RWPE2 (cell line): Measurements from ENCODE around the gene RERE.

ENCODE experiments used
- ATAC-seq: fragments of 200-7000 bp; cut with Tn5 transposase; 3 replicates; pipeline ENCODE4 v1.9.1; 2021; ENCODE audit warnings: low read depth
- DNase-seq: peaks from one replicate; pipeline ENCODE4 v3.0.0-alpha.2; 2020; ENCODE audit warnings: low spot score
- H3K27ac ChIP-seq: fragments of 450-650 bp; 2 replicates; pipeline ENCODE4 v1.5.1; 2017; ENCODE audit warnings: mild to moderate bottlenecking; ENCODE audit not compliant: poor library complexity, severe bottlenecking
- H3K27me3 ChIP-seq: fragments of 250-450 bp; sonication (Bioruptor Pico); 2 replicates; pipeline ENCODE4 v1.5.1; 2021; ENCODE audit warnings: mild to moderate bottlenecking, moderate library complexity; ENCODE audit not compliant: insufficient read depth, poor library complexity, severe bottlenecking
- H3K36me3 ChIP-seq: fragments of 250-450 bp; sonication (Bioruptor Pico); 2 replicates; pipeline ENCODE4 v1.5.1; 2020; ENCODE audit warnings: low read depth, mild to moderate bottlenecking, moderate library complexity
- H3K4me1 ChIP-seq: fragments of 250-450 bp; sonication (Bioruptor Pico); 2 replicates; pipeline ENCODE4 v1.5.1; 2021; ENCODE audit warnings: mild to moderate bottlenecking, moderate library complexity; ENCODE audit not compliant: insufficient read depth, poor library complexity, severe bottlenecking
- H3K4me3 ChIP-seq: fragments of 250-450 bp; sonication (Bioruptor Pico); 2 replicates; pipeline ENCODE4 v1.5.1; 2021; ENCODE audit warnings: mild to moderate bottlenecking, moderate library complexity; ENCODE audit not compliant: severe bottlenecking
- H3K9me3 ChIP-seq: fragments of 250-450 bp; sonication (Bioruptor Pico); 2 replicates; pipeline ENCODE4 v1.5.1; 2021; ENCODE audit warnings: mild to moderate bottlenecking, moderate library complexity; ENCODE audit not compliant: severe bottlenecking
- CTCF ChIP-seq: fragments of 450-650 bp; IDR thresholded peaks from one replicate; pipeline ENCODE4 v1.5.1; 2017; ENCODE audit warnings: mild to moderate bottlenecking, moderate library complexity; ENCODE audit not compliant: poor library complexity, severe bottlenecking

The RERE gene

GRCh38 chr1:8370046-8370881, 447.2 kb downstream of the RERE start:
- H3K27me3 ChIP-seq = no peaks in the 10 kb centered on the region
- no peak for DNase-seq
- H3K4me1 ChIP-seq = no peaks in the 10 kb centered on the region
- H3K4me3 ChIP-seq = no peak overlapping the region
- 0 out of 2 replicates have a peak, but pooled peaks cover 6% of the 10 kb centered on the region for H3K36me3 ChIP-seq
- H3K9me3 ChIP-seq = no peaks in the 10 kb centered on the region
- TF ChIP-seq CTCF = no peak
- no peak for ATAC-seq
- no peak overlapping the region for H3K27ac ChIP-seq

GRCh38 chr1:8368956-8369639, 448.3 kb downstream of the RERE start:
- no peak overlapping the region for H3K4me3 ChIP-seq

GRCh38 chr1:8367571-8368194, 449.8 kb downstream of the RERE start:
- no peaks in the 10 kb centered on the region for H3K4me1 ChIP-seq
- H3K27ac ChIP-seq = no peak overlapping the region
- DNase-seq = no peak
- TF ChIP-seq CTCF = no peak
- H3K36me3 ChIP-seq = peaks cover 18% of the 10 kb centered on the region; the same call in 1 of the 2 replicates
- no peak for ATAC-seq
- no peaks in the 10 kb centered on the region for H3K9me3 ChIP-seq
- no peaks in the 10 kb centered on the region for H3K27me3 ChIP-seq
- no peak overlapping the region for H3K4me3 ChIP-seq

More at GRCh38 chr1:8368956-8369639, 448.3 kb downstream of the RERE start:
- H3K27me3 ChIP-seq = no peaks in the 10 kb centered on the region
- H3K4me1 ChIP-seq = no peaks in the 10 kb centered on the region
- ATAC-seq (no peak), DNase-seq (no peak)
- H3K27ac ChIP-seq = no peak overlapping the region
- TF ChIP-seq CTCF = no peak
- 0 out of 2 replicates have a peak, but pooled peaks cover 6% of the 10 kb centered on the region for H3K36me3 ChIP-seq
- no peaks in the 10 kb centered on the region for H3K9me3 ChIP-seq

- no peaks in the 10 kb centered on the region for H3K27me3 ChIP-seq
- no peaks in the 10 kb centered on the region for H3K4me1 ChIP-seq
- ATAC-seq (no peak), DNase-seq (no peak)
- TF ChIP-seq CTCF = no peak
- peaks cover 18% of the 10 kb centered on the region; the same call in 1 of the 2 replicates for H3K36me3 ChIP-seq
- H3K9me3 ChIP-seq = no peaks in the 10 kb centered on the region
- no peak overlapping the region for H3K4me3 ChIP-seq
- no peak overlapping the region for H3K27ac ChIP-seq
Measured at GRCh38 chr1:8365661-8366362, 451.6 kb downstream of the RERE start.
